SJSA1 (cell line): ENCODE results near the gene SLIT1. TPM values are rescaled to one million over a fixed set of nuclear protein-coding genes. Genes with fewer than 3 reads are reported as not detected.

ENCODE experiments used
- DNase-seq, 2 experiments: peaks; one replicate each; pipeline ENCODE4 v3.0.0-alpha.2; 2015 to 2020; ENCODE audit warnings: low spot score in 2 of 2, low read depth in 1 of 2
- H3K27ac ChIP-seq: fragments of 250-450 bp; sonication (Bioruptor Pico); 2 replicates; pipeline ENCODE4 v1.5.1; 2020; ENCODE audit warnings: mild to moderate bottlenecking, moderate library complexity
- H3K27me3 ChIP-seq: fragments of 250-450 bp; sonication (Bioruptor Pico); replicated peaks from 2 replicates; pipeline ENCODE4 v1.5.1; 2020; ENCODE audit warnings: mild to moderate bottlenecking, moderate library complexity
- H3K36me3 ChIP-seq: fragments of 250-450 bp; sonication (Bioruptor Pico); 2 replicates; pipeline ENCODE4 v1.5.1; 2020; ENCODE audit warnings: mild to moderate bottlenecking
- H3K4me1 ChIP-seq: fragments of 250-450 bp; sonication (Bioruptor Pico); replicated peaks from 2 replicates; pipeline ENCODE4 v1.6.1; 2021; ENCODE audit warnings: mild to moderate bottlenecking
- H3K4me3 ChIP-seq: fragments of 250-450 bp; sonication (Bioruptor Pico); 2 replicates; pipeline ENCODE4 v1.5.1; 2020; ENCODE audit warnings: mild to moderate bottlenecking
- H3K9me3 ChIP-seq: fragments of 250-450 bp; sonication (Bioruptor Pico); replicated peaks from 2 replicates; pipeline ENCODE4 v1.5.1; 2020; ENCODE audit warnings: mild to moderate bottlenecking
- total RNA-seq: library from RNA; depleted of rRNA; stranded (reverse); fragments of >200 nt; shearing (Covaris generic); gene quantifications from 2 replicates; pipeline ENCODE4 v1.2.3, GENCODE V29; 2014

The SLIT1 gene
- total RNA-seq, 1 experiment from 2014 or later = not detected

DNA sequence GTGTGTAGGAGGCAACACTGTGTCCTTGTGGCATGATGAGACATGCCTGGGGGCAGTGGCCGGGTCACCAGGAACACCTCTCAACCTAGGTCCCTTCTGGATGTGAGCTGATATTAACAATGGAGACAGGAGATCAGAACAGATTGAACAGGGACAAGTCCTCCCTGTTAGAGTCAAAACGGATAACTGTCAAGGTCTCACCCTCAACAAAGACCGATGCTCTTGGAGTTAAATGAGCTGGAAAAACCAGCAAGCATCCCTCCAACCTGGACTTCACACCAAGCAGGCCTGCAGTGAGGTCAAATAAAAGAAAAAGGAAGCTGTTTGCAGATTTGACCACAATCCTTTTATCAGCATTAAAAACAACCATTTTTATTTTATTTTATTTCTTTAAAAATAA, 49.0 kb downstream of the SLIT1 start:
- H3K27me3 ChIP-seq = peaks cover 38% of the 10 kb centered on the region
- H3K4me1 ChIP-seq = no peaks in the 10 kb centered on the region
- H3K36me3 ChIP-seq = no peaks in the 10 kb centered on the region
- H3K27ac ChIP-seq = no peak overlapping the region
- DNase-seq = no peak
- H3K9me3 ChIP-seq = no peaks in the 10 kb centered on the region
- H3K4me3 ChIP-seq = no peak overlapping the region

DNA sequence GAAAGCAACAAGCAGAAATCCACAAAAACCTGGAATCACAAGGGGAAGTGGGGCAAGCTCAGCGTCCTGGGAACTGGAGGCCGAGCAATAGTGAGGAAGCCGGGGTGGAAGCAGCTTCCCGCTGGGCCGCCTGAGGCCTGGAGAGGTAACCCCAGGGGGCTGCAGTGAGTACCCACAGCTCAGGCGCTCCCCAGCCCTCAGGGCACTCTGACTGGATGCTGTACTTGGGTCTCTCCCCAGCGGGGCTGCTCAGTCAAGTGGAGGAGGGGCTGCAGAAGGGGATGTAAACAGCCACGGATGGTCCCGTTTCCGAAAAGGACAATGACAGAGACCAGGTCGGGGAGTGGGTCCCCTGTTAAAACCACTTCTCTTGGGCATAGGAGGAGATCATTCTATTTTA, 50.3 kb downstream of the SLIT1 start:
- Histone ChIP-seq H3K4me3 (no peak overlapping the region), H3K9me3 (no peaks in the 10 kb centered on the region), H3K27me3 (peaks cover 32% of the 10 kb centered on the region), H3K36me3 (no peaks in the 10 kb centered on the region), H3K27ac (no peak overlapping the region), H3K4me1 (no peaks in the 10 kb centered on the region)
- DNase-seq = no peak

- Histone ChIP-seq H3K4me3 (no peak overlapping the region), H3K4me1 (no peaks in the 10 kb centered on the region), H3K27me3 (peaks cover 32% of the 10 kb centered on the region), H3K36me3 (no peaks in the 10 kb centered on the region), H3K27ac (no peak overlapping the region), H3K9me3 (no peaks in the 10 kb centered on the region)
- DNase-seq = no peak
Observed at GRCh38 chr10:97134983-97135382, 50.8 kb downstream of the SLIT1 start.

DNA sequence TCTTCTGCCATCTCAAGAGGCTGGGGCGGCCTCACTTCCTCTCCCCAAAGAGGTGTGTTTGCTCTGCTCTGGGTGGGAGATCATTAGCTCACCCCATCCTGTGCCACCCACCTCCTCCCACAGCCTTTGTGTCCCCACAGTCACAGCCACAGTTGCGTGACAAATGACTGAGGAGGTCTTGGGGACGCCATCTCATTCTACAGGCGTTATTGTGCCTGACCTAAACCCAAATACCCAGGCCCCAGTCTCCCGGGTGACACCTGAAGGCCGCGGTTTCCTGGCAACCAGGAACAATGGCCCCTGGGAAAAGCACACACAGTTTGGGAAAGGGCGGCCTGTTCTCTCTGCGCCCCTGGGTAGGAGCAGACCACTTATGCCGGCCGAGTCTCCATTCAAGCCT, 51.6 kb downstream of the SLIT1 start:
- Histone ChIP-seq H3K36me3 (no peaks in the 10 kb centered on the region), H3K27me3 (peaks cover 31% of the 10 kb centered on the region), H3K27ac (no peak overlapping the region), H3K4me1 (no peaks in the 10 kb centered on the region), H3K9me3 (no peaks in the 10 kb centered on the region), H3K4me3 (no peak overlapping the region)
- no peak for DNase-seq

GRCh38 chr10:97132273-97132672, 53.5 kb downstream of the SLIT1 start:
- Histone ChIP-seq H3K27me3 (peaks cover 28% of the 10 kb centered on the region), H3K36me3 (no peaks in the 10 kb centered on the region), H3K4me1 (no peaks in the 10 kb centered on the region), H3K9me3 (no peaks in the 10 kb centered on the region), H3K4me3 (no peak overlapping the region), H3K27ac (no peak overlapping the region)
- no peak for DNase-seq

GRCh38 chr10:97131666-97132065, 54.1 kb downstream of the SLIT1 start:
- Histone ChIP-seq H3K4me3 (no peak overlapping the region), H3K4me1 (no peaks in the 10 kb centered on the region), H3K27ac (no peak overlapping the region), H3K27me3 (peaks cover 28% of the 10 kb centered on the region), H3K9me3 (no peaks in the 10 kb centered on the region), H3K36me3 (no peaks in the 10 kb centered on the region)
- no peak for DNase-seq

- DNase-seq = no peak
- Histone ChIP-seq H3K27ac (no peak overlapping the region), H3K4me3 (no peak overlapping the region), H3K9me3 (no peaks in the 10 kb centered on the region), H3K27me3 (peaks cover 30% of the 10 kb centered on the region), H3K4me1 (no peaks in the 10 kb centered on the region), H3K36me3 (no peaks in the 10 kb centered on the region)
Observed at GRCh38 chr10:97131181-97131628, 54.6 kb downstream of the SLIT1 start.

GRCh38 chr10:97129666-97130065, 56.1 kb downstream of the SLIT1 start:
- DNase-seq = no peak
- Histone ChIP-seq H3K27ac (no peak overlapping the region), H3K4me3 (no peak overlapping the region), H3K4me1 (no peaks in the 10 kb centered on the region), H3K27me3 (peaks cover 35% of the 10 kb centered on the region), H3K9me3 (no peaks in the 10 kb centered on the region), H3K36me3 (no peaks in the 10 kb centered on the region)

- H3K4me1 ChIP-seq = no peaks in the 10 kb centered on the region
- H3K27me3 ChIP-seq = peaks cover 45% of the 10 kb centered on the region
- no peaks in the 10 kb centered on the region for H3K36me3 ChIP-seq
- no peaks in the 10 kb centered on the region for H3K9me3 ChIP-seq
- DNase-seq = no peak
- no peak overlapping the region for H3K27ac ChIP-seq
- no peak overlapping the region for H3K4me3 ChIP-seq
Observed at GRCh38 chr10:97128516-97129154, 57.1 kb downstream of the SLIT1 start.

DNA sequence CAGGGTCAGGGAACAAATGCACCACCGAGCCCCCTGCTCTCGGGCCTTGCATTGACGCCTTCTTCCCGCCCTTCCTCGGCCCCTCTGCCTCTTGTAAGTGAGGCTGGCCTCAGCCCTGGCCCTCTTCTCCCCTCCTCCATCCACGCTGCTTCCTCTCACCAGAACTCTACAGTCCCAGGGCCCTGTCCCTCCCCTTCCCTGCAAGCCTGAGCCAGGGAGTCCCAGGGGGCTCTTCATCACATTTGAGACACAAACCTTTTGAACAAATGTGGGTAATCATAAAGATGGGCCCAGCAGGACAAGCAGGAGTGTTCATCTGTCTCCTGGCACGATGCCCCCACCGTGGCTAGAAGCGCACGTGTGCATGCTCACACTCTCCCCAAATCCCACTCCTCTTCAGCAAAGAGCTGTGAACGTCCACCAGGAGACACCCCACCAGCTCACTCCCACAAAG, 57.7 kb downstream of the SLIT1 start:
- Histone ChIP-seq H3K27me3 (peaks cover 47% of the 10 kb centered on the region), H3K4me1 (no peaks in the 10 kb centered on the region), H3K4me3 (no peak overlapping the region), H3K27ac (no peak overlapping the region), H3K36me3 (no peaks in the 10 kb centered on the region), H3K9me3 (no peaks in the 10 kb centered on the region)
- DNase-seq = no peak

GRCh38 chr10:97127509-97127908, 58.2 kb downstream of the SLIT1 start:
- no peaks in the 10 kb centered on the region for H3K4me1 ChIP-seq
- no peaks in the 10 kb centered on the region for H3K36me3 ChIP-seq
- H3K9me3 ChIP-seq = no peaks in the 10 kb centered on the region
- no peak overlapping the region for H3K4me3 ChIP-seq
- H3K27me3 ChIP-seq = peaks cover 51% of the 10 kb centered on the region
- H3K27ac ChIP-seq = no peak overlapping the region
- DNase-seq = no peak

DNA sequence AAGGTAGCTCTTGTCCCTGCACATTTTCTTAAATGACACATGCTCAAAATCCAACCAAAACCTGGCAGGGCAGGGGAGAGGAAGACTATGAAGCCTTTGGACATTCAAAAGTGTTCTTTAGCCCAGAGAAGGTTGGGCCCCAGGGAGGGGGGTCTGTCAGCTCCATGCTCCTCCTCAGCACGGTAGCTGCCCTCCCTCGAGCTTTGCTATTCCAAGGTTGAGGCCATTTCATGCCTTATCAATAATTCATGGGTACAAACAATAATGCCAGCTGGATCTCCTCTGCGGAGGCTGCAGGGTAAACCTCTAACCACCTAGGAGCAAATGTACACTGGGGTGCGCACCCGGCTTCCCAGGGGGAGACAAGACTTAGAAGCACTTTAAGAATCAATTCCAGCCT, 61.5 kb downstream of the SLIT1 start:
- no peaks in the 10 kb centered on the region for H3K4me1 ChIP-seq
- peaks cover 50% of the 10 kb centered on the region for H3K27me3 ChIP-seq
- H3K9me3 ChIP-seq = no peaks in the 10 kb centered on the region
- H3K27ac ChIP-seq = no peak overlapping the region
- H3K4me3 ChIP-seq = no peak overlapping the region
- no peak for DNase-seq
- no peaks in the 10 kb centered on the region for H3K36me3 ChIP-seq

GRCh38 chr10:97123765-97124164, 62.0 kb downstream of the SLIT1 start:
- Histone ChIP-seq H3K4me3 (no peak overlapping the region), H3K36me3 (no peaks in the 10 kb centered on the region), H3K9me3 (no peaks in the 10 kb centered on the region), H3K27me3 (peaks cover 52% of the 10 kb centered on the region), H3K4me1 (no peaks in the 10 kb centered on the region), H3K27ac (no peak overlapping the region)
- DNase-seq = no peak

GRCh38 chr10:97121041-97121440, 64.7 kb downstream of the SLIT1 start:
- H3K9me3 ChIP-seq = no peaks in the 10 kb centered on the region
- DNase-seq = no peak
- no peaks in the 10 kb centered on the region for H3K36me3 ChIP-seq
- H3K27me3 ChIP-seq = peaks cover 53% of the 10 kb centered on the region
- H3K4me1 ChIP-seq = no peaks in the 10 kb centered on the region
- H3K27ac ChIP-seq = no peak overlapping the region
- H3K4me3 ChIP-seq = no peak overlapping the region

DNA sequence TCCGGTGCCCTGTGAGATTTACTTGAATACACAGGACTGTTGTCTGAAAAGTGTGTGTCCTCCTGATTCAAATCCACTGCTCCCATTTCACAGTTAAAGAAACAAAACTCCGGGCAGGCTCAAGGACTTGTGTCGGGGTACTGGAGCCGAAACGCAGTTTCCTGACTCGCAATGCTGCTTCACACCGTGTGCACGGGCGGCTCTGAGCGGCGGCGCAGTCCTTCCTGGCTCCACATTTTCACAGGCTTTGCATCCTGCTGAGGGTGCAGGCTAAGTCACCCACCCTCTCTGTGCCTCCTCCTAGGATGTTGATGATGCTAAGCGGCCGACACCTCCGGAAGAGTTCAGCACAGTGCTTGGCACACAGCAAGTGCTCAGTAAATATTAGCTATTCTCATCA, 65.4 kb downstream of the SLIT1 start:
- no peaks in the 10 kb centered on the region for H3K9me3 ChIP-seq
- H3K36me3 ChIP-seq = no peaks in the 10 kb centered on the region
- no peaks in the 10 kb centered on the region for H3K4me1 ChIP-seq
- H3K27me3 ChIP-seq = peaks cover 57% of the 10 kb centered on the region
- DNase-seq = no peak
- no peak overlapping the region for H3K27ac ChIP-seq
- no peak overlapping the region for H3K4me3 ChIP-seq
